SK-N-SH (cell line): ENCODE results near the gene DUSP3. TPM values are rescaled to one million over a fixed set of nuclear protein-coding genes. Genes with fewer than 3 reads are reported as not detected.
A peak's percentile ranks its signal among the peaks of the same experiment; 100 is the strongest.

Source experiments
- CTCF ChIA-PET: fragments of 300-600, 350-600 bp; formaldehyde crosslinking; extraction: SDS; loops from one replicate; lab custom pipeline; 2021; lab: Yijun Ruan, JAX
- POLR2A ChIA-PET: fragments of 350-600 bp; sonication (Branson Sonifier 250); formaldehyde crosslinking; extraction: SDS; loops from one replicate; lab custom pipeline; 2020; ENCODE audit warnings: antibody characterized with exemption, inconsistent platforms; lab: Yijun Ruan, JAX
- DNase-seq: peaks from one replicate; pipeline ENCODE4 v3.0.0; 2012
- H2AFZ ChIP-seq: fragments of 200-600 bp; sonication (generic); 2 replicates; pipeline ENCODE4 v1.8.1; 2016; ENCODE audit warnings: antibody characterized with exemption, mild to moderate bottlenecking, low read depth
- H3F3A ChIP-seq: fragments of 200-600 bp; sonication (generic); replicated peaks from 2 replicates; pipeline ENCODE3; 2016; ENCODE audit warnings: antibody characterized with exemption, mild to moderate bottlenecking; ENCODE audit not compliant: insufficient read depth
- H3K27ac ChIP-seq, 2 experiments: fragments of 200-500 bp in 1 of 2; fragments of 200-600 bp in 1 of 2; sonication (Bioruptor generic) in 1 of 2; sonication (generic), shearing (Covaris generic) in 1 of 2; 2 replicates each; pipeline versions ENCODE4 v1.5.1 to v1.6.1; 2014 to 2016; ENCODE audit warnings: low read depth in 2 of 2, inconsistent platforms in 1 of 2, low read length in 1 of 2, mild to moderate bottlenecking in 1 of 2, mixed read lengths in 1 of 2
- H3K27me3 ChIP-seq: fragments of 200-600 bp; sonication (generic), shearing (Covaris generic); 2 replicates; pipeline ENCODE4 v1.6.1; 2016; ENCODE audit warnings: mixed run types; ENCODE audit not compliant: insufficient read depth
- H3K36me3 ChIP-seq, 2 experiments: fragments of 200-500 bp in 1 of 2; fragments of 200-600 bp in 1 of 2; sonication (Bioruptor generic) in 1 of 2; sonication (generic) in 1 of 2; replicated peaks in 1 of 2; 2 replicates each; pipeline versions ENCODE3 to v1.5.1; 2014 to 2016; ENCODE audit warnings: low read length in 1 of 2, mild to moderate bottlenecking in 1 of 2; ENCODE audit not compliant: insufficient read depth in 2 of 2, control insufficient read depth in 1 of 2
- H3K4me1 ChIP-seq, 2 experiments: fragments of 200-500 bp in 1 of 2; fragments of 200-600 bp in 1 of 2; sonication (Bioruptor generic) in 1 of 2; sonication (generic), shearing (Covaris generic) in 1 of 2; 2 replicates each; pipeline versions ENCODE4 v1.5.1 to v1.6.1; 2014 to 2016; ENCODE audit warnings: low read depth in 1 of 2, low read length in 1 of 2, mixed run types in 1 of 2; ENCODE audit not compliant: insufficient read depth in 2 of 2, control insufficient read depth in 1 of 2
- H3K4me2 ChIP-seq: fragments of 200-600 bp; sonication (generic), shearing (Covaris generic); 2 replicates; pipeline ENCODE4 v1.6.1; 2017; ENCODE audit warnings: mixed run types
- H3K4me3 ChIP-seq, 2 experiments: fragments of 200-500 bp in 1 of 2; fragments of 200-600 bp in 1 of 2; sonication (Bioruptor generic) in 1 of 2; sonication (generic), shearing (Covaris generic) in 1 of 2; 2 replicates each; pipeline versions ENCODE4 v1.5.1 to v1.8.1; 2014 to 2016; ENCODE audit warnings: low read depth in 2 of 2, inconsistent platforms in 1 of 2, low read length in 1 of 2, mild to moderate bottlenecking in 1 of 2, mixed read lengths in 1 of 2, moderate library complexity in 1 of 2
- H3K79me2 ChIP-seq: fragments of 200-600 bp; sonication (generic); 2 replicates; pipeline ENCODE4 v1.8.1; 2017; ENCODE audit warnings: mild to moderate bottlenecking; ENCODE audit not compliant: insufficient read depth
- H3K9ac ChIP-seq: fragments of 200-600 bp; sonication (generic); 2 replicates; pipeline ENCODE4 v1.6.1; 2017; ENCODE audit warnings: mixed run types
- H3K9me2 ChIP-seq: fragments of 200-600 bp; sonication (generic); 2 replicates; pipeline ENCODE4 v1.6.1; 2017; ENCODE audit warnings: mixed run types
- H3K9me3 ChIP-seq: fragments of 200-600 bp; sonication (generic); 2 replicates; pipeline ENCODE4 v1.6.1; 2017; ENCODE audit warnings: mixed run types, mild to moderate bottlenecking, moderate library complexity
- H4K20me1 ChIP-seq: fragments of 200-600 bp; sonication (generic); 2 replicates; pipeline ENCODE4 v1.6.1; 2017; ENCODE audit warnings: mild to moderate bottlenecking, mixed run types; ENCODE audit not compliant: insufficient read depth
- CTCF ChIP-seq: fragments of 200-600 bp; sonication (generic); IDR thresholded peaks from 2 replicates; pipeline ENCODE4 v1.6.1; 2017; ENCODE audit warnings: antibody characterized with exemption, mild to moderate bottlenecking, moderate library complexity
- FOSL2 ChIP-seq: IDR thresholded peaks from 2 replicates; pipeline ENCODE4 v1.4.0; 2012; ENCODE audit warnings: low read depth, mild to moderate bottlenecking, moderate library complexity, borderline replicate concordance
- IRF3 ChIP-seq: fragments of 150-350 bp; IDR thresholded peaks from 2 replicates; pipeline ENCODE4 v1.6.1; 2016; ENCODE audit warnings: mild to moderate bottlenecking, low read depth, low read length
- MEF2A ChIP-seq: IDR thresholded peaks from 2 replicates; pipeline ENCODE4 v1.4.0; 2012; ENCODE audit warnings: low read depth, borderline replicate concordance
- MXI1 ChIP-seq: IDR thresholded peaks from 2 replicates; pipeline ENCODE4 v1.6.1; 2012; ENCODE audit warnings: mild to moderate bottlenecking, low read depth, low read length, improper control_type of control experiment
- NFIC ChIP-seq: IDR thresholded peaks from 2 replicates; pipeline ENCODE4 v1.4.0; 2012; ENCODE audit warnings: borderline replicate concordance
- RFX5 ChIP-seq: IDR thresholded peaks from 2 replicates; pipeline ENCODE4 v1.6.1; 2012; ENCODE audit warnings: mild to moderate bottlenecking, improper control_type of control experiment, low read length
- ZBTB33 ChIP-seq: IDR thresholded peaks from 2 replicates; pipeline ENCODE4 v1.4.0; 2012; ENCODE audit warnings: low read depth, borderline replicate concordance
- WGBS: methylation state at CpG from one replicate; pipeline ENCODE4 v1.1.6; 2017; ENCODE audit warnings: low lambda C conversion rate; 5-methylcytosine and 5-hydroxymethylcytosine counted together
- polyA plus RNA-seq, 3 experiments: library from polyadenylated mRNA; depleted of rRNA; stranded (reverse); fragments of >200 nt; gene quantifications; 2 replicates each; pipeline ENCODE4 v1.2.3, GENCODE V29; 2012

DUSP3 gene
- polyA plus RNA-seq, 1 of the 3 experiments (the other 2 are of a cell fraction), result 31.5 TPM

DNA sequence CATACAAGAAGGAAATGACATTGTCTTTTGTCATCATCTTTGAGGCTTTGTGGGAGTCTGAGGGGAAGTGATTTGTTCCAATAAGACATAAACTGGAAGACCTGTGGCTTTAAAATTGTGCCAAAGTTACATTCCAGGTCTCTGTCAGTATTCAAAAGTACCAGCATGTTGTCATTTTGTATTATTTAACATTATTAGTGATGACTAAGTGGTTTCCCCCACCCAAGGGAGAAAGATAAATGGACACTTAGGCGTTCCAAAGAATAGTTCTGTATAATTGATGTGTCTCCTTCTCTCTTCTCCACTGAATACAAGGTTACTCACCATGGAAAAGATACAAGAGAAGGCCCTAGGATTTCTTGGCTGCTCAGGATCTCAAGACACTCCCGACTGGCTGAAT lies 5.3 kb upstream of the DUSP3 start (continued):
- TF ChIP-seq IRF3 (no peak), MEF2A (no peak), ZBTB33 (no peak), RFX5 (no peak), CTCF (no peak)

GRCh38 chr17:43782913-43783680 lies 4.3 kb upstream of the DUSP3 start:
- ChIA-PET POLR2A (interaction anchor here (0.6 kb wide), 1 partner anchor 389 kb away, joined by 3 read pairs; no protein-coding TSS in a partner anchor), CTCF (interaction anchor here (0.9 to 1.7 kb wide), 5 partner anchors 17 to 223 kb away, joined by 3 to 6 read pairs (median 5); no protein-coding TSS in a partner anchor)
- Histone ChIP-seq H3K27me3 (no peaks in the 10 kb centered on the region), H3K27ac (peak overlapping the region in 1 of 2 experiments; percentile 81; a peak in 2 of 4 replicates), H3K4me2 (no peak overlapping the region), H4K20me1 (no peaks in the 10 kb centered on the region), H3K4me1 (peaks cover 6 to 11% of the 10 kb centered on the region in 2 experiments; a peak in 2 of 4 replicates), H3K9me2 (no peaks in the 10 kb centered on the region), H3K9ac (no peak overlapping the region), H3K36me3 (no peaks in the 10 kb centered on the region)
- no peak for DNase-seq
- TF ChIP-seq MEF2A, result no peak
- TF ChIP-seq, all 33 proteins: peak for 0
- Histone ChIP-seq H3K9me3 (no peaks in the 10 kb centered on the region), H3K79me2 (peaks cover 5% of the 10 kb centered on the region), H3F3A (peaks cover 29% of the 10 kb centered on the region), H2AFZ (no peak overlapping the region), H3K4me3 (no peak overlapping the region)
- WGBS, result 82% methylated on average over 15 of the region's 15 CpGs

DNA sequence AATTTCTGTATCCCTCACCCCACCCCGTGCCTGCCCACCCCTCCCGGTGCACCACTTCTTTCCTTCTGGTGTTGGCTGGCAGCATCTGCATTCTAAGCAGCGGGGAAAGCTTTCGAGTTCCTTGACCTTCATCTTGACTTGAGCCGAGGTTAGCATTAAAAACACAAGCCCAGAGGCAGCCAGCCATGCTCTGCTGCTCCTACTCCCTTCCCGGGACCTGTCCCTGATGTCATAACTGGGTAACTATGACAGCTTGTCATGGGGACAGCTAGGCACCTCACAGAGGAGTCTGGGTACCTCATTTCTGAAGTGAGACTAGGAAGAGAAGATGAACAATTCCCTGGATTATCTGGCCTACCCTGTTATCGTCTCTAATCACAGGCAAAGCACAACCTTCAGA lies 1.4 kb upstream of the DUSP3 start, which contains the start of gene CFAP97D1:
Gene CFAP97D1, plus strand, starts transcription at position 301 of the 400 bp plus-strand sequence. Its CDS starts 28 bp downstream, at position 329.
- Histone ChIP-seq H3K79me2 (peaks cover 35% of the 10 kb centered on the region), H3K27me3 (no peaks in the 10 kb centered on the region), H3K4me3 (peak within 1 kb of the TSS; percentile 77 to 84), H3K9ac (peak within 1 kb of the TSS; percentile 100), H3K27ac (peak within 1 kb of the TSS in 1 of 2 experiments; percentile 95; a peak in 2 of 4 replicates), H3F3A (peaks cover 17% of the 10 kb centered on the region), H2AFZ (peak within 1 kb of the TSS; percentile 89), H4K20me1 (peaks cover 13% of the 10 kb centered on the region), H3K9me3 (no peaks in the 10 kb centered on the region), H3K4me2 (peak within 1 kb of the TSS; percentile 99), H3K36me3 (peaks cover 1 to 14% of the 10 kb centered on the region in 2 experiments), H3K4me1 (peaks cover 8 to 18% of the 10 kb centered on the region in 2 experiments; a peak in 2 of 4 replicates), H3K9me2 (no peaks in the 10 kb centered on the region)
- no peak for TF ChIP-seq IRF3
- TF ChIP-seq NFIC, result no peak
- TF ChIP-seq FOSL2, result no peak
- TF ChIP-seq MXI1, result no peak
- ChIA-PET POLR2A (no interaction called here), CTCF (interaction anchor here (1.0 to 6.2 kb wide), 5 partner anchors 13 to 85 kb away, joined by 3 to 59 read pairs (median 11); partner anchors contain the start of gene CD300LG)
- WGBS, result 86% methylated on average over 7 of the region's 7 CpGs
- no peak for DNase-seq
